AG09309 (cell line): ENCODE data around the gene WAPL.

Experiments used
- DNase-seq: peaks from one replicate; pipeline ENCODE4 v3.0.0-alpha.2; 2010; ENCODE audit warnings: low read depth
- H3K4me3 ChIP-seq: 2 replicates; pipeline ENCODE4 v1.5.1; 2011; ENCODE audit warnings: mild to moderate bottlenecking, low read depth, low read length, moderate library complexity; ENCODE audit not compliant: control insufficient read depth
- CTCF ChIP-seq: IDR thresholded peaks from 2 replicates; pipeline ENCODE4 v1.5.1; 2011; ENCODE audit warnings: mild to moderate bottlenecking, low read depth, low read length, inconsistent platforms; ENCODE audit not compliant: insufficient read depth, control insufficient read depth; ENCODE audit errors: missing control alignments

The WAPL gene

GRCh38 chr10:86439544-86439943 is 82.0 kb downstream of the WAPL start:
- peak; percentile 81 for DNase-seq
- no peak for TF ChIP-seq CTCF
- H3K4me3 ChIP-seq, result no peak overlapping the region

- TF ChIP-seq CTCF, result no peak
- no peak for DNase-seq
- no peak overlapping the region for H3K4me3 ChIP-seq
These were observed 83.4 kb downstream of the WAPL start for GRCh38 chr10:86438091-86438749.

GRCh38 chr10:86437447-86437846 is 84.1 kb downstream of the WAPL start:
- TF ChIP-seq CTCF, result no peak

GRCh38 chr10:86436963-86437362 is 84.6 kb downstream of the WAPL start:
- no peak overlapping the region for H3K4me3 ChIP-seq
- no peak for TF ChIP-seq CTCF
- DNase-seq, result no peak

More at GRCh38 chr10:86437447-86437846, 84.1 kb downstream of the WAPL start:
- DNase-seq, result no peak
- no peak overlapping the region for H3K4me3 ChIP-seq

- H3K4me3 ChIP-seq, result no peak overlapping the region
- TF ChIP-seq CTCF, result no peak
- no peak for DNase-seq
These were observed 86.9 kb downstream of the WAPL start for GRCh38 chr10:86434656-86435055.

GRCh38 chr10:86423739-86424138 is 97.9 kb downstream of the WAPL start:
- H3K4me3 ChIP-seq, result no peak overlapping the region
- DNase-seq, result no peak
- no peak for TF ChIP-seq CTCF
